Subcutaneous adipose tissue (tissue), 4 donors: ENCODE measurements around the gene DDAH1. TPM values are rescaled to one million over a fixed set of nuclear protein-coding genes. Genes with fewer than 3 reads are reported as not detected.

ENCODE experiments used
- CTCF ChIP-seq: fragments of 450-650 bp; IDR thresholded peaks from one replicate; pipeline ENCODE4 v1.5.1; 2016; ENCODE audit warnings: low read depth, mild to moderate bottlenecking, control low read depth, antibody characterized with exemption, moderate library complexity
- total RNA-seq, 4 donors: library from RNA; depleted of rRNA; stranded (reverse); fragments of >200 nt; gene quantifications; one replicate each; pipeline ENCODE4 v1.1.0, GENCODE V29; 2016

The DDAH1 gene
- total RNA-seq, 4 donors from 2014 or later: 13.9 to 27.6 (median 14.3) TPM

GRCh38 chr1:85300140-85300539 is 164.8 kb downstream of the DDAH1 start:
- no peak for TF ChIP-seq CTCF

GRCh38 chr1:85297855-85298629 is 166.9 kb downstream of the DDAH1 start:
- no peak for TF ChIP-seq CTCF

- TF ChIP-seq CTCF: no peak
Observed at GRCh38 chr1:85297538-85297854, 167.5 kb downstream of the DDAH1 start.

GRCh38 chr1:85296980-85297379 is 168.0 kb downstream of the DDAH1 start:
- no peak for TF ChIP-seq CTCF

- no peak for TF ChIP-seq CTCF
Observed at GRCh38 chr1:85295654-85296053, 169.3 kb downstream of the DDAH1 start.

- no peak for TF ChIP-seq CTCF
Observed at GRCh38 chr1:85295006-85295431, 169.9 kb downstream of the DDAH1 start.

GRCh38 chr1:85290826-85291225 is 174.1 kb downstream of the DDAH1 start:
- no peak for TF ChIP-seq CTCF
